HCT116 (cell line): ENCODE data around the gene RGMB. TPM values are rescaled to one million over a fixed set of nuclear protein-coding genes. Genes with fewer than 3 reads are reported as not detected.

Experiments used
- ATAC-seq: fragments of 200-7000 bp; cut with Tn5 transposase; 2 replicates; pipeline ENCODE4 v1.9.1; 2020; ENCODE audit warnings: mild to moderate bottlenecking, moderate library complexity
- BruUV-seq: library from RNA; stranded (reverse); fragments of 400-500 nt; replicated peaks from 2 replicates; lab custom pipeline; 2021; lab: Mats Ljungman, UMichigan
- CTCF ChIA-PET: fragments of 300-600 bp; sonication (Branson Sonifier 250); formaldehyde crosslinking; loops from one replicate; lab custom pipeline; 2021; ENCODE audit warnings: antibody characterized with exemption; lab: Charles Lee
- POLR2A ChIA-PET: fragments of 300-600, 350-600 bp; sonication (Branson Sonifier 250); formaldehyde crosslinking; loops from one replicate; lab custom pipeline; 2021; ENCODE audit warnings: antibody characterized with exemption; lab: Charles Lee
- RAD21 ChIA-PET, 2 experiments: fragments of 300-600 bp; sonication (Branson Sonifier 250); formaldehyde crosslinking; loops; one replicate each; lab custom pipeline; 2023; ENCODE audit warnings: low total read pairs in 2 of 2; ENCODE audit not compliant: uncharacterized antibody in 2 of 2, unreplicated experiment in 2 of 2, low non-redundant PET in 1 of 2; lab: Charles Lee
- DNase-seq: peaks from one replicate; pipeline ENCODE4 v3.0.0-alpha.2; 2010; ENCODE audit warnings: low read depth, low spot score
- H2AFZ ChIP-seq: fragments of 200-600 bp; shearing (Covaris generic), sonication (generic); 2 replicates; pipeline ENCODE4 v1.6.1; 2017; ENCODE audit warnings: low read depth, mixed run types, mixed read lengths, antibody characterized with exemption, low read length; ENCODE audit not compliant: poor library complexity, severe bottlenecking
- H3K27ac ChIP-seq: 2 replicates; pipeline ENCODE4 v1.5.1; 2012; ENCODE audit warnings: low read depth, low read length
- H3K27me3 ChIP-seq: fragments of 200-600 bp; sonication (generic); 2 replicates; pipeline ENCODE4 v1.6.1; 2016; ENCODE audit warnings: mixed run types, low read length, mixed read lengths; ENCODE audit not compliant: insufficient read depth
- H3K36me3 ChIP-seq, 2 experiments: fragments of 200-500 bp in 1 of 2; fragments of 200-600 bp in 1 of 2; sonication (Bioruptor generic) in 1 of 2; sonication (generic) in 1 of 2; 2 replicates each; pipeline versions ENCODE4 v1.5.1 to v1.6.1; 2014 to 2016; ENCODE audit warnings: low read length in 2 of 2, inconsistent platforms in 1 of 2, mixed read lengths in 1 of 2, mixed run types in 1 of 2; ENCODE audit not compliant: insufficient read depth in 2 of 2, control insufficient read depth in 1 of 2
- H3K4me1 ChIP-seq, 2 experiments: fragments of 200-600 bp in 1 of 2; sonication (generic) in 1 of 2; 2 replicates each; pipeline versions ENCODE4 v1.5.1 to v1.6.1; 2012 to 2017; ENCODE audit warnings: low read length in 2 of 2, inconsistent platforms in 1 of 2, mild to moderate bottlenecking in 1 of 2, mixed read lengths in 1 of 2, mixed run types in 1 of 2, moderate library complexity in 1 of 2; ENCODE audit not compliant: insufficient read depth in 2 of 2, control insufficient read depth in 1 of 2
- H3K4me2 ChIP-seq: fragments of 200-600 bp; sonication (generic); 2 replicates; pipeline ENCODE4 v1.6.1; 2017; ENCODE audit warnings: mixed run types, low read length, mixed read lengths
- H3K4me3 ChIP-seq, 2 experiments: fragments of 200-600 bp in 1 of 2; sonication (generic) in 1 of 2; replicated peaks in 1 of 2; 2 replicates each; pipeline ENCODE4 v1.5.1; 2011 to 2016; ENCODE audit warnings: low read length in 2 of 2, control low read depth in 1 of 2, low read depth in 1 of 2, mild to moderate bottlenecking in 1 of 2, mixed read lengths in 1 of 2, mixed run types in 1 of 2
- H3K79me2 ChIP-seq: fragments of 200-600 bp; sonication (generic); 2 replicates; pipeline ENCODE4 v1.6.1; 2017; ENCODE audit warnings: mild to moderate bottlenecking, mixed run types, low read length, moderate library complexity, mixed read lengths; ENCODE audit not compliant: insufficient read depth
- H3K9ac ChIP-seq: fragments of 200-600 bp; sonication (generic); 2 replicates; pipeline ENCODE4 v1.6.1; 2016; ENCODE audit warnings: low read length, mixed read lengths
- H3K9me2 ChIP-seq: fragments of 200-600 bp; sonication (generic), shearing (Covaris generic); 2 replicates; pipeline ENCODE4 v1.6.1; 2017; ENCODE audit warnings: mixed run types, mild to moderate bottlenecking, moderate library complexity; ENCODE audit not compliant: insufficient read depth
- H3K9me3 ChIP-seq, 2 experiments: fragments of 200-500 bp in 1 of 2; fragments of 200-600 bp in 1 of 2; sonication (Bioruptor generic) in 1 of 2; sonication (generic) in 1 of 2; 2 replicates each; pipeline ENCODE4 v1.6.1; 2014 to 2017; ENCODE audit warnings: low read length in 2 of 2, mixed read lengths in 2 of 2, inconsistent platforms in 1 of 2, low read depth in 1 of 2, mild to moderate bottlenecking in 1 of 2, mixed run types in 1 of 2, moderate library complexity in 1 of 2; ENCODE audit not compliant: control insufficient read depth in 1 of 2, insufficient read depth in 1 of 2
- H4K20me1 ChIP-seq: fragments of 200-600 bp; sonication (generic), shearing (Covaris generic); 2 replicates; pipeline ENCODE4 v1.6.1; 2017; ENCODE audit warnings: mixed run types, mild to moderate bottlenecking, moderate library complexity; ENCODE audit not compliant: insufficient read depth
- CBX3 ChIP-seq: IDR thresholded peaks from 2 replicates; pipeline ENCODE4 v1.6.1; 2012; ENCODE audit warnings: low read depth
- EGR1 ChIP-seq: IDR thresholded peaks from 2 replicates; pipeline ENCODE4 v1.6.1; 2012; ENCODE audit warnings: low read depth
- ELF1 ChIP-seq: IDR thresholded peaks from 2 replicates; pipeline ENCODE4 v1.6.1; 2012; ENCODE audit warnings: low read depth, borderline replicate concordance
- FOSL1 ChIP-seq: IDR thresholded peaks from 2 replicates; pipeline ENCODE4 v1.6.1; 2012; ENCODE audit warnings: low read depth
- RAD21 ChIP-seq: IDR thresholded peaks from 2 replicates; pipeline ENCODE4 v1.6.1; 2012; ENCODE audit warnings: low read depth, mild to moderate bottlenecking
- REST ChIP-seq: IDR thresholded peaks from 2 replicates; pipeline ENCODE4 v1.6.1; 2012; ENCODE audit warnings: low read depth
- ZFX ChIP-seq: fragments of 450-650 bp; IDR thresholded peaks from 2 replicates; pipeline ENCODE4 v1.6.1; 2017
- intact Hi-C: fragments of 100-400 bp; cut with micrococcal nuclease; formaldehyde crosslinking; loops from 2 replicates; pipeline ENCODE4 v1.10.0; 2022
- total RNA-seq: library from RNA; stranded (reverse); gene quantifications from one replicate; pipeline ENCODE4 v1.2.1, GENCODE V29; 2021; ENCODE audit not compliant: unreplicated experiment

Gene RGMB
- total RNA-seq, 1 experiment from 2014 or later = 18.3 TPM

GRCh38 chr5:98804066-98804465 lies 30.6 kb downstream of the RGMB start (continued):
- no peak for TF ChIP-seq RAD21

- Histone ChIP-seq H3K9me2 (no peaks in the 10 kb centered on the region), H3K9me3 (peaks cover 3 to 9% of the 10 kb centered on the region in 2 experiments; a peak in 2 of 4 replicates), H3K79me2 (no peaks in the 10 kb centered on the region), H3K27me3 (no peaks in the 10 kb centered on the region), H4K20me1 (no peaks in the 10 kb centered on the region), H3K4me1 (no peaks in the 10 kb centered on the region), H3K36me3 (no peaks in the 10 kb centered on the region), H3K9ac (no peak overlapping the region), H3K4me2 (no peak overlapping the region), H3K27ac (no peak overlapping the region), H3K4me3 (no peak overlapping the region), H2AFZ (no peak overlapping the region)
- RAD21 ChIA-PET = no interaction called here
- DNase-seq (no peak), ATAC-seq (no peak)
- intact Hi-C loops = no loop called here
- no peak for TF ChIP-seq RAD21
- TF ChIP-seq ELF1 = no peak
- no peak for TF ChIP-seq FOSL1
- no peak for TF ChIP-seq ZFX
- no peak for TF ChIP-seq EGR1
- no peak for TF ChIP-seq CBX3
- TF ChIP-seq REST = no peak
- POLR2A ChIA-PET = no interaction called here
- CTCF ChIA-PET = no interaction called here
- BruUV-seq = no TSS peak
Measured at GRCh38 chr5:98805070-98805469, 31.6 kb downstream of the RGMB start.
